Measurements from ENCODE around the gene DNAJC8. TPM values are rescaled to one million over a fixed set of nuclear protein-coding genes. Genes with fewer than 3 reads are reported as not detected.

DNAJC8 gene
- total RNA-seq, 1 experiment from 2014 or later: 60.0 TPM

- POLR2A ChIA-PET: interaction anchor here (0.6 kb wide), 1 partner anchor 15 kb away, joined by 3 read pairs; no protein-coding TSS in a partner anchor
- CTCF ChIA-PET: no interaction called here
- intact Hi-C loops (cut with micrococcal nuclease): loop anchor here (10.0 kb wide), 1 partner anchor 195 kb away; no protein-coding TSS in a partner anchor
- Mint-ChIP-seq H3K4me3 (ENCODE audit: unreplicated experiment) (no peak overlapping the region), H3K27me3 (ENCODE audit: insufficient read depth, unreplicated experiment) (no peaks in the 10 kb centered on the region), H3K27ac (ENCODE audit: low read depth, unreplicated experiment) (no peak overlapping the region), H3K4me1 (ENCODE audit: insufficient read depth, unreplicated experiment) (peaks cover 15% of the 10 kb centered on the region), H3K36me3 (ENCODE audit: insufficient read depth, unreplicated experiment) (peaks cover 51% of the 10 kb centered on the region), H3K9me3 (ENCODE audit: unreplicated experiment) (no peaks in the 10 kb centered on the region)
- no TSS peak for BruUV-seq (replicated peaks)
- DNase-seq (ENCODE audit: unreplicated experiment): no peak
- TF ChIP-seq CTCF (IDR thresholded peaks at IDR 0.05; ENCODE audit: unreplicated experiment): no peak
These were observed 33.2 kb downstream of the DNAJC8 start for GRCh38 chr1:28199328-28200233.

DNA sequence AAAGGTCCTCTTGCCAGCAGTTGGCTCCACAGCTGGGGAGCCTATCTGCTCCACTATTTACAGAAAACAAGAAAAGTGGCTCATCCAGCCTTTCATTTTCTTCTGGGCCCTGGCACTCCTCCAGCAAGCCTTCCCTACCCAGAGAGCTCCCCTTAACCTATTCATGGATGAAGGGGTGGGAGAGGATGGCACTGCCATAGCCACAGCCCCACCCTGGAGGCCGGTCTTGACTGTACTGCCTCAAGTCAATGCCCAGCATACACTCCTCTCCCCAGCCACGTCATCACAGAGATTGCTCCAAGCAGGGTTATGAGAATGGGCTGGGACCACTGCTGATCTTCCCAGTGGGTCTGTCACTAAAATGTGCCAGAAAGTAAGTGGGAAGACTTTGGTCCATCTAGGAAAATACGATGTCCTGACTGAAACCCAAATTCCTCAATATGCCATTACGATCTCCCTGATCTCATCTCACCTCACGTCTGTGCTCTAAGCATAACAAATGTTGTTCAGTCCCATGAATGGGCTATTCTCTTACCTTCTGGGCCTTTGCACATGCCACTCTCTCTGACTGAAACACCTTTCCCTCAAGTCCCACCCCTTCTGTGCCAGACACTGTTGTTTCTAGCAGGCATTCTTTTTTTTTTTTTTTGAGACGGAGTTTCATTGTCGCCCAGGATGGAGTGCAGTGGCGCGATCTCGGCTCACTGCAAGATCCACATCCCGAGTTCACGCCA is 35.0 kb downstream of the DNAJC8 start:
- Mint-ChIP-seq H3K4me3 (ENCODE audit: unreplicated experiment) (peak overlapping the region; percentile 20), H3K27me3 (ENCODE audit: insufficient read depth, unreplicated experiment) (no peaks in the 10 kb centered on the region), H3K9me3 (ENCODE audit: unreplicated experiment) (no peaks in the 10 kb centered on the region), H3K36me3 (ENCODE audit: insufficient read depth, unreplicated experiment) (peaks cover 35% of the 10 kb centered on the region), H3K27ac (ENCODE audit: low read depth, unreplicated experiment) (no peak overlapping the region), H3K4me1 (ENCODE audit: insufficient read depth, unreplicated experiment) (peaks cover 21% of the 10 kb centered on the region)
- ChIA-PET POLR2A (interaction anchor here (1.5 to 2.6 kb wide), 4 partner anchors 8 to 109 kb away, joined by 5 to 11 read pairs (median 8); partner anchors contain the start of genes ATP5IF1 and EYA3), CTCF (interaction anchor here (0.7 to 7.6 kb wide), 4 partner anchors 11 to 236 kb away, joined by 3 to 47 read pairs (median 14); partner anchors contain the start of gene EYA3)
- intact Hi-C loops (cut with micrococcal nuclease): no loop called here
- no TSS peak for BruUV-seq (replicated peaks)
- no peak for TF ChIP-seq CTCF (IDR thresholded peaks at IDR 0.05; ENCODE audit: unreplicated experiment)
- DNase-seq (ENCODE audit: unreplicated experiment): no peak

- BruUV-seq (replicated peaks): no TSS peak
- Mint-ChIP-seq H3K9me3 (ENCODE audit: unreplicated experiment) (no peaks in the 10 kb centered on the region), H3K4me3 (ENCODE audit: unreplicated experiment) (no peak overlapping the region), H3K4me1 (ENCODE audit: insufficient read depth, unreplicated experiment) (peaks cover 23% of the 10 kb centered on the region), H3K27me3 (ENCODE audit: insufficient read depth, unreplicated experiment) (no peaks in the 10 kb centered on the region), H3K27ac (ENCODE audit: low read depth, unreplicated experiment) (no peak overlapping the region), H3K36me3 (ENCODE audit: insufficient read depth, unreplicated experiment) (peaks cover 21% of the 10 kb centered on the region)
- POLR2A ChIA-PET: interaction anchor here (1.0 to 2.6 kb wide), 6 partner anchors 13 to 131 kb away, joined by 4 to 11 read pairs (median 5); partner anchors contain the start of genes ATP5IF1 and EYA3
- no peak for TF ChIP-seq CTCF (IDR thresholded peaks at IDR 0.05; ENCODE audit: unreplicated experiment)
- no peak for DNase-seq (ENCODE audit: unreplicated experiment)
- CTCF ChIA-PET: interaction anchor here (0.7 to 7.6 kb wide), 6 partner anchors 9 to 471 kb away, joined by 4 to 47 read pairs (median 4); partner anchors contain the start of gene EYA3
- intact Hi-C loops (cut with micrococcal nuclease): no loop called here
These were observed 36.5 kb downstream of the DNAJC8 start for GRCh38 chr1:28196330-28196729.

Measured in MCF 10A (cell line).